NCI-H187 (cell line): ENCODE measurements around the gene PAEP.

Experiments used
- DNase-seq, 2 experiments: peaks; one replicate each; lab custom pipeline; 2025; lab: John Stamatoyannopoulos, UW

Gene PAEP

DNA sequence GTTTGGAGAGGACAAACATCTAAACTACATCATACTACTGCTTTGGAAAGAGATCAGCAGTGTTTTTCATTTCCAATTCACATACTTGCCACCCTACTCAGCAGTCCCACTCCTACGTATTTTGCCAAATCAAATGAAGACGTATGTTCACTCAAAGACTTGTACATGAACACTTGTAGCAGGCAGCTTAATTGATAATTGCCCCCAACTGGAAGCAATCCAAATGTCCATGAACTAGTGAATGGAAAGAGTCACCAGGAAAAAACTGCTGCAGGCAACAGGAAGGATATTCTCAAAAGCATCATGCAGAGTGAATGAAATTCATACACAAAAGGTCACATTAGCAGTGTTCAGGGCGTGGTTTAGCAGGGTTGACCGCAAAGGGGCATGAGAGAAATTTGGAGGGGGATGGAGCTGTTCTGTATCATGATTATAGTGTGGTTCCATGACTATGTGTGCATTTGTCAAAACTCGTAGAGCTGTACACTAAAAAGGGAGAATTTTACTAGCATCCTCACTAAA, 38.8 kb downstream of the PAEP start:
- no peak for DNase-seq

DNA sequence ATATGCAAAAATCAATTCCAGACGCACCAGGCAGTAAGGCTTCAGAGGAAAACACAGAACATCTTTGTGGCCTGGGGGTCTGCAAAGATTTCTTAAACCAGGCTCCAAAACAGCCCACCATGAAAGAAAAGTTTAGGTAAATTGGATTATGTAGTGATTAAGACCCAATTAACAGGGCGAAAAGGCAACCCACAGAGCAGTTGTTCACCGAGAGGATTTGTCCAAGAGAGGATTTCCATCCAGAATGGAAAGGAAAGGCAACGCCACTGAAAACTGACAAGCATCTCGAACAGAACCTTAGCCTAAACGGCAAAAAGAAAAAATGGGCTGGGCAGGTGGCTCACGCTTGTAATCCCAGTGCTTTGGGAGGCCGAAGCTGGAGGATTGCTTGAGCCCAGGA, 40.4 kb downstream of the PAEP start:
- no peak for DNase-seq

DNA sequence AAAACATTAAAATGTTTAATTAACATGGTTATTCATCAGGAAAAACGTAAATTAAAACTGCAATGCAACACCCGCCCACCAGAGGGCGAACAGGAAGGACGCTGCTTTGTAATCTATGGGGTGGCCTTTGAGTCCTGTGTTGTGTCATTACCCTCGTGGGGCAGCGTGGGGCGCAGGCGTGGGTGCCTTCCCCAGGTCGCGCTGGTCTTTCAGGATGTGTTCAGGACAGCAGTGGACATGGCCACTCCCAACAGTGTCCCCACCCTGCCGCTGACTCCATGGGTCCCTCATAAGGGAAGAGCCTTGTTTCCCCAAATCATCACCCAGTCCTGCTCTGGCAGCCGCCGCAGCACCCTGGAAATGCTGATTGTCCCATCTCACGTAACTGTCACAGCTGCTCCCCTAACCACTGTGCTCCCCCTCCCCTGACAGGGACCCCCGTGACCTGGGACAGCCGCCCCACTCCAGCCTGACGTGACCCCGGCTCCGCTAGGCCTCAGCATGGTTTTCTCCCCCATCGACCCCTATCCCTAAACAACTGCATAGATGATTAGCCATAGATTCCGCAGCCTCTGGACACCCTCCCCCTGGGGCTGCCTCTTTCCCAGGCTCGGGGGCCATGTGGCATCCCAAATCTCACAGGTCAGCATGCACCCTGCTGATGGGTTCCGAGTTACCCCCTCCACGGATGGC, 41.4 kb downstream of the PAEP start:
- DNase-seq = no peak

DNA sequence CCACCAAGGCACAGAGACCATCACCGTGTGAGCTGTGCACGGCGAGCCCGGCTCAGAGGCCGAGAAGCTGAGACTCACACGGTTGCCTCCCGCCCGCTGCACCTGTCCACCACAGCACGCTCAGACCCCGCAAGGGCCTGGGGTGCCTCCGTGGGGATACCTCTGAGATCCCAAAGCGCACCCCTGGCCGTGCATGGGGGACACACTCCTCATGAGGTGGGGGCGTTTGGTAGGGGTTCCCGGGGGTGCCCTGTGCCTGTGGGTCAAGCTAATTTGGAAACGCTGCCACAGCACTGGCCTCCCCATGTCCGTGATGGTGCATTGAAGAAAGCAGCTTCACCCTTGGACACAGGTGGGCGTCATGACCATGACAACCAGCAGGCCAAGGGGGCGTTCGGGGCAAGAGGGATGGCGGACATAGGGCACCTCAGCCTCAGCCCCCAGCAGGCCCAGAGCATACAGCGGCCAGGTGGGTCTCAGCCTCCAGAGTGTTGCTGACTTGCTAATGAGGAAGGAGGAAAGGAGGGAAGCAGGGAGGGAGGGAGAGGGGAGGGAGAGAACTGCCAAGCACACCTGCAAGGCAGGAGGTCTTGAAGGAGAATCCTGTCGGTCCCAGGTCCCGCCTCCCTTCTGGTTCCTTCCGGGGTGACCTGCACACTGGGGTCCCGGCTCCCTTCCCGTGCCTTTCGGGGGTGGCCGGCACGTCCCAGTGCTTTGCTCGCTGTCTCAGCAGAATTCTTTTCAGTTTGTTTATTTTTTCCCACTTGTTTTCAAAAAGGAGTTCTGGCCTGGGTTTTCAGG, 43.1 kb downstream of the PAEP start:
- DNase-seq = no peak

DNA sequence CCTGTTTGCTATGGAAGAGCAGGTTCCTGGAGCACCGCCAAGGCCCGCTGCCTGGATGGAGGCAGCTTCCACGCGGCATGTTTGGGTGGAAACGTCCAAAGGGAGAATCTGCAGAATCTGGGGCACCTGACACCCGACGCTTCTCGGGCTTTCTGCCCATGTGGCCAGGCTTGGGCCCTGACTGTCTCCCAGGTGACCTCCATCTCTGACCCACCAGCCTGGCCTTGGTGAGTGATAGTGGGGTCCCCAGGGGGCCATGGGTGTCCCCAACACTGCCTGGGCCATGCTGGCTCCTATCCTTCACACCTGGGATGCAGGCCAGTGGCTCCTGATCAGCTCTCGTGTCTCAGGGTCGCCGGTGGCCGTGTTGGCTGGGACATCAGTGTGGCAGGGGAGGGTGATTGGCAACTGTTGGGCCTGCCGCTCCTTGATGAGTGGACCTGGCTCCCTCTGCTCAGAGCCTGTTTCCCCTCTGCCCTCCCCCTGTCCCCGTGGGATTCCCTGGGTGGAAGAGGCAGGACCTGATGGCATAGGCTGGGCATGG, 43.8 kb downstream of the PAEP start:
- DNase-seq = no peak

DNA sequence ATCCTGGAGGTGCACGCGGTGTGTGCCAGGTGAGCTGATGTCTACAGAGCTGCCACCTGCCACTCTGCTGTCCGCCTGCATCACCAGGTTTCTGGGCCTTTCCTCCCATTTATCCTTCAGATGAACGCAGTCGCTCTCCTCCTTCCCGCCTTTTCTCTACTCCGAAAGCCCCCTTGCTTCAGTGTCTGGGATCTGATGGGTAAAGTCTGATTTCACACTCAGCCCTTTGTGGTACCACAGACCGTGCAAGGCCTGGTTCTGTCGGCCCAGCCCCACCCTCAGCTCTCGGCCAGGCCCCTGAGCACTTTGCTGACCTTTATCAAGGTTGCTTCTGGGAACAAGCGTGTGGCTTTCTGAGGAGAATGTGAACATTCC, 45.3 kb downstream of the PAEP start:
- DNase-seq = no peak

DNA sequence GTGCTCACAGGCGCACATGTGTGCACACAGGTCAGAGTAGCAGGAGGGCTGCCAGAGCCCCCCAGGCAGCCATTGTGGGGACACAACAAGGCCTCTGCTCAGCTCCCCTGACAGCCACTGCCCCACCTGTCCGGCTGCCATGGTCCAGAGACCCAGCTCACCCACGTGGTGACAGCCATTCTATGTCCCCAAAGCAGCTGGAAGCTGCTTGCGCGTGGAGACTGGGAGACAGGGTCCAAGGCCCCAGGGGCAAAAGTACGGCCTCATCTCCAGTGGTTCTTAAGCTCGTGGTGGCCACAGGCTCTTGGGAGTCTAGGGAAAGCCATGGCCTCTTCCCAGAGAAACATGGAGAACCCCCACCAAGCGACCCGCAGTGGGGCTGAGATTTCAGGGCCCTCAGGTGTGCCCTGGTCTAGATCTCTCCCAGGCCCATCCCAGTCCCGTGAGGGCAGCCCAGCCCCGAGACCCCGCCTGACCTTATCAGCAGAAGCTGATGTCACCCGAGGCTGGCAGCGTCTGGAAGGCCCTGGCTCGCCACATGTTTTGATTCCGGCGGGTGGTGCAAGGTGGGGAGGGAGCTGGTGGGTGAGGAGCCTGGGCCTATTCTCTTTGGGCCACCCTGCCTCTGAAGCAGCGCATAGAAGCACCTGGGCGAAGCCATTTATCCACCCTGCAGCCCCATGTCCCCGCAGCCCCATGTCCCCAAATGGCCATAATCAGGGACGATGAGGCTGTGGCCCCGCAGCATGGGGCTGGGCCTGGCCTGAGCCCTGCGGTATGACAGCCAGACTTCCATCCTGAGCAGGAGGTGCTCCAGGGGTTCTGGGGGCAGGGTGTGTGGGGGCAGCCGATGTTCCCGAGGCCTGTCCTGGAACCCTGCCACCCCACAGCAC, 46.1 kb downstream of the PAEP start:
- no peak for DNase-seq

DNA sequence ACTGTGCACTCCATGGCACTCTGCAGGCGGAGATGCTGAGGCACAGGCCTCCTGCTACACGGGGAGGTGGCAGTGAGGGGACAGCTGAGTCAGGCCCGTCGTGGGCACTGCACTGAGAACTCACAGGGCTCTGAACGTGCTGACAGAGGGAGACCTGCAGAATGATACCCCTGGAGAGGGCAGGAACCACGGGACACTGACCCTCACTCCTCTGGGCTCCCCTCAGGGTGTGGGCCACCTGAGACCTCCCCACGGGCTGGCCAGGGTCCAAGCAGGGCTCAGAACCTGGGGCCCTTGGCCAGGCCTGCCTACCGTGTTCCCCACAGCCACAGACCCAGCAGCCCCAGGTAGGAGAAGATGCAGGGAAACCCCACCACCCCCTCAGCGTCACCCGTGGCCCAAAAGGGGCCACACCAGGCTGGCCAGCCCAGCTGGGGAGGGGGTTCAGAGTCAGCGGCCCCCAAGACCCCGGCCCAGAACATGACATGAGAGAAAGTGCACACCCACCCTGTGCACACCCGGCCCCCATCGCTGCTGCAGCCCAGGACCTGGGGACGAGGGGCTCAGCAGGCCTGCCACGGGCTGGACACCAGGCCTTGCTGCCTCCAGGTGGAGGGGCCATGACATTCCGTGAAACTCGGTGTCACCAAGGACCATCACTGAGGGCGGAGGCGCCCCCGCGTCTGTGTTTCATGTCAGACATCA, 46.9 kb downstream of the PAEP start:
- DNase-seq = no peak

DNA sequence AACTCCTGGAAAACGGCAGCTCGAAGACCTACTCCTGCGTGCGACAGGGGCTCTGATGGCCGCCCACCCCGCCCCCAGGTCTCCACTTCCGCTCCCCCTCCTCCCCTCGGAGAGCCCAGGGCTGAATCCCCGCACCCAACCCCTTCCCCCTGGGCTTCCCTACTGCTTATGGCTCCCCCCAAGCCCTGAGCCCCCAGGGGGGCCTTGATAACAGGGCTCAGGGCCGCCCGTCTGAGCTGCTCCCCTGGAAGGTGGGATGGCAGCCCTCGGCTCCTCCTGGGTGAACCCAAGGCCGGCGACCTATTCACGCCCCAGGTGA, 47.4 kb downstream of the PAEP start:
- DNase-seq = no peak

DNA sequence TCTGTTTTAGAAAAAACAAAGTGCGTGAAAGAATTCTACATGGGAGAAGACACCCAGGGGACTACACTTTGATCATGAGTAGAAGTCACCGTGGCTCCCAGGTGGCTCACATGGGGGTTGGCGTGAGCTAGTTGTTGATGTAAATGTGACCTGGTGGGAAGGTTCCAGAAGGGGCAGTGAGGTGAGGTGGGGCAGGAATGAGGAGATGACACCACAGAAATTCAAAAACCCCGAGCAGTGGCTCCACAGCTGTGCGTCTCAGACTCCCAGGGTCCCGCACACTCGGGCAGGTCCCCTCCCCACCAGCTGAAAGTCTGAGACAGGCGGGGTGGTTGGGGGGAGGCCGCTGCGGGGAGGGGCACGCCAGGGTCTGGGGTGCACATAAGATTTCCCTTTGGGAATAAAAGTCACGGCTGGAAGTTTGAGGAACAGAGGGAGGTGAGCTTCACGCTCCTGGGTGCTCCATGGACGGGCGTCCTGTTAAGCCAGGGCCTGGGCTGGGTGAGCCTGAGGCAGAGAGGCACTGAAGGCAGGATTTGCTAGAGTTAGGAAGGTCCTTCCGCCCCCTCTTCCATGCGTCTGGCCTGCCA, 47.9 kb downstream of the PAEP start:
- no peak for DNase-seq

DNA sequence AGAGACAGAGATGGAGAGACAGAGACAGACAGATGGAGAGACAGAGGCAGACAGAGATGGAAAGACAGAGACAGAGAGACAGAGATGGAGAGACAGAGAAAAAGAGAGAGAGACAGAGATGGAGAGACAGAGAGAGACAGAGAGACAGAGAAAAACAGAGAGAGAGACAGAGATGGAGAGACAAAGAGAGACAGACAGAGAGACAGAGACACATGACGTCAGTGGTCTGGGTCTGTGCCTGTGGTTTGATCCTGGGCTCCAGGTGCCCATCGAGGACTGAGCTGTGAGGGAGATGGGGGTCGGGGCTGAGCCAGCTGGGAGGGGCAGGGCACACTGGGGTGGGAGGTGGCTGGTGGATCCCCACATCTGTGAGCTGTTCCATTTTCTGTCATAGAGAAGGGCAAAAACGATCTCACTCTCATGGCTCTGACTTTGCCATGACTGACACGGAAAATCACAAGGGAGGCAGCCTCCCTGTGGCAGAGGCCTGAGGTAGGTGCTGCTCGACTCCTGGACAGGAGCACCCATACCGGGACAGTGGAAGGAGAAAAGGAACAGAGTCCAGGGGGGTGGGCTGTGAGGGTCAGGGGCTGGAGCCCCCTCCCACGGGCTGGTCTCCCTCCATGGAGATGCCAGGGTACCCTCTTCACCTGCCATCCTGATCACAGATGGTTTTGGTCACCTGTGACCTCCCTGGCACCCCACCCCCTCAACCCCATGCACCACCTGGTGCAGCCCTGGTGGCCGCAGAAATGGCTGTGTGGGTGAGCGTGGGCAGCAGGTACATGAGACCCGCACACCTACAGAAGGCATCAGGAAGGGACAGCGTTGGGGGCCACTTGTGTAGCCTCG, 49.0 kb downstream of the PAEP start:
- DNase-seq = no peak

DNA sequence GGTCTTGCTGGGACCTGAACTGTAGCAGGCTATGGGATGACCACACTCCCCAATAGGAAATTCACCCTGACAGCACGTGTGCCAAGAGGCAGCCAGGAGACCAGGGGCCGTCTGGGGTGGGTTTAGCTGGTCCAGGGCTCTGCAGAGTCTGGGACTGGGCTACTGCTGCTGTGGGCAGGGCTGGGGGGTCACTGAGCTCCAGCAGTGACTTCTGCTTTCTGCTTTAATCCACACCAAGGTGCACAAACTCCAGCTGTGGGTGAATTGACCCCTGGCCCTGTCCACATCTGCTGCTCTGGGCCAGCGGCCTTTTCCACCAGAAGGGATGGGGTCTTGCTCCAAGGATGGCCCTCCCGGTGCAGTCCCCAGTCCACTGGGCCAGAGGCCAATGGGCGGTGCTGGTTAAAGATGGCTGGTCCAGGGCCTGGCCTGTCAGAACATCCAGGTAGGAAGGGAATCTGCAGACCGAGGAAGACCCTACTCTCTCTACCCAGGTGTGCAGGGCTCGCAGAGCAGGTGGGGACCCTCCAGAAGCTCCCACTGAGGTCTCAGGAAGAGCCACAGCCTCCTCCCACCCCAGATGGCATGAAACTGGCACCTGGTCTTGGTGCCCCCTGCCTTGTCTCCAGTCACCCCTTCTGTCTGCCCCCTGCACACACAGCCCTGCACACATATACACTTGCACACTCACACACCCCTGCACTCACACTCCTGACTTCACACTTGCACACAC, 49.8 kb downstream of the PAEP start:
- DNase-seq = no peak

DNA sequence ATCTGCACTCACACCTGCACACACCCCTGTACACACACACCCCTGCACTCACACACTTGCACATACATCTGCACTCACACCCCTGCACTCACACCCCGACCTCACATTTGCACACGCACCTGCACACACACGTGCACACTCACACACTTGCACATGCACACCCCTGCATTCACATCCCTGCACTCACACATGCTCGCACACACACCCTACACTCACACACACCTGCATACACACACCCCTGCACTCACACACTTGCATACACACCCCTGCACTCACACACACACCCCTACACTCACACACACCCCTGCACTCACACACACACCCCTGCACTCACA, 50.3 kb downstream of the PAEP start:
- no peak for DNase-seq

DNA sequence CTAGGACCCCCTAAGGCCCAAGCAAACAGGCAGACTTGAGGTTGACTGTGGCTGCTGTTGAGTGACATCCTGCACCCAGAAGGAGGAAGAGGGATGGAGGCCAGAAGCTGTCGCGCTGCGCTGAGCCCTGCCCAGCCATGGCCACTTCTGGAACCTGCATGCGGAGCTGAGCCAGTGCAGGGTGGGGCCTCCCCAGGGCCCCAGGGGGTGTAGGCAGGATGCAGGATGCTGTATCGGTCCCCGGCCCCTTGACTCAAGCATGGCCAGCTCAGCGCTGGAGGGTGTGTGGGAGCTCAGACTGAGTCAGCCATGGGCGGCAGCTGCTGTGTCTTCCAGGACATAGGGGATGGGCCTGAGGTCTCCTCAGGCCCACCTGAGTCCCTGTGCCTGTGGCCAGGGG, 50.9 kb downstream of the PAEP start:
- DNase-seq = no peak

DNA sequence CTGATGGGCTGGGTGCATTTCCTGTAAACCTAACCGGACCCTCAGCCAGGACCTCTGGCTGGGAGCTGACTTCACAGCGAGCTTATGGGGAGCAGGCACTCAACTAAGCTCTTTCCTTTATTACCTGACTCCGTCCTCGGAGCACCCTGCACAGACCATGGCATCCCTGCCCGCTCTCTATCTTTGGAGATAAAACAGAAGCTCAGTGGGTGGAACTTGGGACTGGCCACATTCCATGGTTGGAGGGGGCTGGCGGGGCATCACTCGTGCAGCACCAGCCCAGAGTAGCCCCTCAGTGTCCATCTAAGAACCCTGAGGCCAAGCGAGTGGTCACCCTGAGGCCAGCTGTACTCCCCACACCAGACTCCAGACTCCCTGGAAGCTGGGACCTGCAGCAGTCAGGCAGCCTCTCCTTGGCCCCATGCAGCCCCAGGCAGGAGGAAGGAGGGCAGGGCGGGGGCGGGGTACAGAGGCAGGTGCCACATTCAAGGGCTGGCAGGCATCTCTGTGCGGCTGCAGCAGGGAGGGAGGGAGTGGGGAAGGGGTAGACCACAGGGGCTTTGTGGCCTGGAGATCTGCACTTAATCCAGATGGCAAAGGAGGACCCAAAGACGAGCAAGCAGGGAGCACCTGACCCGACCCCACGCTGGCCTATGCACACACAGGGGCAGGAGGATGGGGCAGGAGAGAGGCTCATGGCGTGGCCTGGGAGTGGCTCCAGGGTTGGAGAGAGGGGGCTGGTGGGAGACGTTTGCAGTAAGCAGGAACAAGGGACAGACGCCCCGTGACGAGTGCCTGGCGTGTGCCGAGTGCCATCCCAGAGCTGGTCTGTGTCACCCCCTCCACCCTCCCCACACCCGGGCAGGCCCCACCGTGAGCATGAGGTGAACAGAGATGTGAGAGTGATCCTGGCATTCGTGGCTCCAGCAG, 51.7 kb downstream of the PAEP start:
- no peak for DNase-seq

DNA sequence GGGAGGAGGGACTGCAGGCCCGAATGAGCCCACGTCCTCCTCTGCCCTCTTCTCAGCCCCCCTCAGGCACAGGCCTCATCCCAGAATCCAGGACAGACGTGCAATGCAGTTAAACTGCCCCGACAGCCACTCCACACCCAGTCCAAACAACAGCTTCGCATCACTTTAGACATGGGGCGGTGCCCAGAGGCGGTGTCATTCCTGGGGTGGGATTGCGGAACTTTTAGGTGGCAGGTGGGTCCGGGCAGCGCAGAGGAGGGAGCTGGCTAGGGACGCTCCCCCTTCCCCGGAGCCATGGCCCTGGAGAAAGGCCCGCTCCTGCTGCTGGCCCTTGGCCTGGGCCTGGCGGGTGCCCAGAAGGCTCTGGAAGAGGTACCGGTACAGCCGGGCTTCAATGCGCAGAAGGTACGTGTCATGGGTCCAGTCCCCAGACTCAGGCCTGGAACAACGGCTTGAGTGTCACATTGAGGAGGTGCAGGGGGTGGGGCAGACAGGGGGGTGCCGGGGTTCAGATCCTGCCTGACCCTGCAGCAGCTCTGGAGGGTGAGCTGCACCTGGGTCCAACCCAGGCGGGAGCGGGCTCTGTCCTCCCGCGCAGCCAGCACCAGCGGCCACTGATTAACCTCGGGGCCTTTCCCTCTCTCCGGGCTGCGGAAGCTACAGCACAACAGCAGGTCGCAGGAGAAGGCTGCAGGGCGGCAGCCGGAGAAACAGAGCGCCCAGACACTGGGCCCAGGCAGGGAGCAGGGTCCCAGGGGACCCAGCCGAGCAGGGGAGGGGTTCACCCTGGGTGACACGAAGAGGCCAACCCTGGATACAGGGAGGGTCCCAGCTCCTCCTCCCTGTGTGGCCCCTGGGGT, 52.6 kb downstream of the PAEP start:
- DNase-seq = no peak

DNA sequence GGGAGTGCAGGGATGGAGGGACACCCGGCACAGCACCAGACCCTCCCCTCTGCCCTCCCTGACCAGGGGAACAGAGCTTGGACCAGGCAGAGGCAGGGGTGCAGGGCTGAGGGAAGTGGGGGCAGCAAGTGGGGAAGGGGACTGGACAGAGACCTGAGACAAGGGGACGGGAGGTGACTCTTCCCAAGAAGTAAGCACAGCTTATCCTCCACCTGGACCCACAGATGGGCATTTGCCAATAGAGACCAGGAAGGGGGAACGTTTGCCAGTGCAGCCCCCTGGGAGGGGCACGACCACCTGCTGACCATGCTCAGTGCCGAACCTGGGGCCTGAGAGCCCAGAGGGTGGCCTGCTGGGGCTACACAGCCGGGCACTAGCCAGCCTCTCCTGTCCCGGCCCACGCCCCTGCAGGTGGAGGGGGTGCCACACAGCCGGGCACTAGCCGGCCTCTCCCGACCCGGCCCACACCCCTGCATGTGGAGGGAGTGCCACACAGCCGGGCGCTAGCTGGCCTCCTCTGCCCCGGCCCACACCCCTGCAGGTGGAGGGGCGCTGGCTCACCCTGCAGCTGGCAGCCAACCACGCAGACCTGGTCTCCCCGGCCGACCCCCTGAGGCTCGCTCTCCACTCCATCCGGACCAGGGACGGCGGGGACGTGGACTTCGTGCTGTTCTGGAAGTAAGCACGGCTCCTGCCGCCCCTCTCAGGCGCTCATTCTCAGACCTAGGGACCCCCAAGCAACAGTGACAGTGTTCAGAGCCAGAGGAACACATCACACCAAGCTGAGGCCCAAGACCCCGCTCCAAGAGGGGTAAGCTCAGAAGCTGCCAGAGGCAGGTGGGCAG, 53.5 kb downstream of the PAEP start:
- DNase-seq = no peak
